SK-N-SH (cell line): ENCODE data around the gene ALAS1. TPM values are rescaled to one million over a fixed set of nuclear protein-coding genes. Genes with fewer than 3 reads are reported as not detected.

Experiments used
- CTCF ChIA-PET: fragments of 300-600, 350-600 bp; formaldehyde crosslinking; extraction: SDS; loops from one replicate; lab custom pipeline; 2021; lab: Yijun Ruan, JAX
- POLR2A ChIA-PET: fragments of 350-600 bp; sonication (Branson Sonifier 250); formaldehyde crosslinking; extraction: SDS; loops from one replicate; lab custom pipeline; 2020; ENCODE audit warnings: antibody characterized with exemption, inconsistent platforms; lab: Yijun Ruan, JAX
- DNase-seq: peaks from one replicate; pipeline ENCODE4 v3.0.0; 2012
- H2AFZ ChIP-seq: fragments of 200-600 bp; sonication (generic); 2 replicates; pipeline ENCODE4 v1.8.1; 2016; ENCODE audit warnings: antibody characterized with exemption, mild to moderate bottlenecking, low read depth
- H3F3A ChIP-seq: fragments of 200-600 bp; sonication (generic); replicated peaks from 2 replicates; pipeline ENCODE3; 2016; ENCODE audit warnings: antibody characterized with exemption, mild to moderate bottlenecking; ENCODE audit not compliant: insufficient read depth
- H3K27ac ChIP-seq, 2 experiments: fragments of 200-500 bp in 1 of 2; fragments of 200-600 bp in 1 of 2; sonication (Bioruptor generic) in 1 of 2; sonication (generic), shearing (Covaris generic) in 1 of 2; 2 replicates each; pipeline versions ENCODE4 v1.5.1 to v1.6.1; 2014 to 2016; ENCODE audit warnings: low read depth in 2 of 2, inconsistent platforms in 1 of 2, low read length in 1 of 2, mild to moderate bottlenecking in 1 of 2, mixed read lengths in 1 of 2
- H3K27me3 ChIP-seq: fragments of 200-600 bp; sonication (generic), shearing (Covaris generic); 2 replicates; pipeline ENCODE4 v1.6.1; 2016; ENCODE audit warnings: mixed run types; ENCODE audit not compliant: insufficient read depth
- H3K36me3 ChIP-seq, 2 experiments: fragments of 200-500 bp in 1 of 2; fragments of 200-600 bp in 1 of 2; sonication (Bioruptor generic) in 1 of 2; sonication (generic) in 1 of 2; replicated peaks in 1 of 2; 2 replicates each; pipeline versions ENCODE3 to v1.5.1; 2014 to 2016; ENCODE audit warnings: low read length in 1 of 2, mild to moderate bottlenecking in 1 of 2; ENCODE audit not compliant: insufficient read depth in 2 of 2, control insufficient read depth in 1 of 2
- H3K4me1 ChIP-seq, 2 experiments: fragments of 200-500 bp in 1 of 2; fragments of 200-600 bp in 1 of 2; sonication (Bioruptor generic) in 1 of 2; sonication (generic), shearing (Covaris generic) in 1 of 2; 2 replicates each; pipeline versions ENCODE4 v1.5.1 to v1.6.1; 2014 to 2016; ENCODE audit warnings: low read depth in 1 of 2, low read length in 1 of 2, mixed run types in 1 of 2; ENCODE audit not compliant: insufficient read depth in 2 of 2, control insufficient read depth in 1 of 2
- H3K4me2 ChIP-seq: fragments of 200-600 bp; sonication (generic), shearing (Covaris generic); 2 replicates; pipeline ENCODE4 v1.6.1; 2017; ENCODE audit warnings: mixed run types
- H3K4me3 ChIP-seq, 2 experiments: fragments of 200-500 bp in 1 of 2; fragments of 200-600 bp in 1 of 2; sonication (Bioruptor generic) in 1 of 2; sonication (generic), shearing (Covaris generic) in 1 of 2; 2 replicates each; pipeline versions ENCODE4 v1.5.1 to v1.8.1; 2014 to 2016; ENCODE audit warnings: low read depth in 2 of 2, inconsistent platforms in 1 of 2, low read length in 1 of 2, mild to moderate bottlenecking in 1 of 2, mixed read lengths in 1 of 2, moderate library complexity in 1 of 2
- H3K79me2 ChIP-seq: fragments of 200-600 bp; sonication (generic); 2 replicates; pipeline ENCODE4 v1.8.1; 2017; ENCODE audit warnings: mild to moderate bottlenecking; ENCODE audit not compliant: insufficient read depth
- H3K9ac ChIP-seq: fragments of 200-600 bp; sonication (generic); 2 replicates; pipeline ENCODE4 v1.6.1; 2017; ENCODE audit warnings: mixed run types
- H3K9me2 ChIP-seq: fragments of 200-600 bp; sonication (generic); 2 replicates; pipeline ENCODE4 v1.6.1; 2017; ENCODE audit warnings: mixed run types
- H3K9me3 ChIP-seq: fragments of 200-600 bp; sonication (generic); 2 replicates; pipeline ENCODE4 v1.6.1; 2017; ENCODE audit warnings: mixed run types, mild to moderate bottlenecking, moderate library complexity
- H4K20me1 ChIP-seq: fragments of 200-600 bp; sonication (generic); 2 replicates; pipeline ENCODE4 v1.6.1; 2017; ENCODE audit warnings: mild to moderate bottlenecking, mixed run types; ENCODE audit not compliant: insufficient read depth
- FOXJ3 ChIP-seq: sonication (generic); formaldehyde crosslinking; IDR thresholded peaks from 2 replicates; pipeline ENCODE4 v1.5.1; 2020; ENCODE audit warnings: mild to moderate bottlenecking, missing genetic modification reagents
- GATA2 ChIP-seq: sonication (generic); formaldehyde crosslinking; IDR thresholded peaks from 2 replicates; pipeline ENCODE4 v1.5.0; 2020; ENCODE audit warnings: mild to moderate bottlenecking, missing genetic modification reagents
- IRF3 ChIP-seq: fragments of 150-350 bp; IDR thresholded peaks from 2 replicates; pipeline ENCODE4 v1.6.1; 2016; ENCODE audit warnings: mild to moderate bottlenecking, low read depth, low read length
- JUND ChIP-seq: IDR thresholded peaks from 2 replicates; pipeline ENCODE4 v1.4.0; 2012
- NFIC ChIP-seq: IDR thresholded peaks from 2 replicates; pipeline ENCODE4 v1.4.0; 2012; ENCODE audit warnings: borderline replicate concordance
- TEAD4 ChIP-seq: IDR thresholded peaks from 2 replicates; pipeline ENCODE4 v1.4.0; 2012; ENCODE audit warnings: mild to moderate bottlenecking, borderline replicate concordance; ENCODE audit not compliant: insufficient read depth
- USF1 ChIP-seq: IDR thresholded peaks from 2 replicates; pipeline ENCODE4 v1.4.0; 2012; ENCODE audit warnings: low read depth, borderline replicate concordance
- WGBS: methylation state at CpG from one replicate; pipeline ENCODE4 v1.1.6; 2017; ENCODE audit warnings: low lambda C conversion rate; 5-methylcytosine and 5-hydroxymethylcytosine counted together
- polyA plus RNA-seq, 3 experiments: library from polyadenylated mRNA; depleted of rRNA; stranded (reverse); fragments of >200 nt; gene quantifications; 2 replicates each; pipeline ENCODE4 v1.2.3, GENCODE V29; 2012

Gene ALAS1
- polyA plus RNA-seq, 1 of the 3 experiments (the other 2 are of a cell fraction) = 47.9 TPM

DNA sequence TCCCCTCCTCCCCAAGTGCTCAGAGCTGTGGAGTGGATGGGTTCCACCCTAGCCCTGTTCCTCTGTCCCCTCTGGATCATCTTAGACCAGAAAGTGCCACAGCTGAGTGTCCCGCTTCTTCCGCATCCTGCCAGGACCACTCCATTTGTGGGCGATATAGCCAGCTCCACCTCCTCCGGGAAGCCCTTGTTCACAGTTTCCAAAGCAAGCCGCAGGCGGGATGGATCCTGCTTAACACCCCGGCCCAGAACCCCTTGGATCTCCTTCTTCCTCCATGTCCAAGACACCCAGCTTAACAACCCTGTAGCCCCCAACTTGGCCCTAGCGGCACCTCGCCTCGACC lies 490 bp upstream of the ALAS1 start:
- no peaks in the 10 kb centered on the region for H3K9me2 ChIP-seq
- peak overlapping the region; percentile 95 for H2AFZ ChIP-seq
- H3K79me2 ChIP-seq = peaks cover 33% of the 10 kb centered on the region
- CTCF ChIA-PET = interaction anchor here (0.7 to 2.0 kb wide), 7 partner anchors 11 to 193 kb away, joined by 3 to 9 read pairs (median 4); no protein-coding TSS in a partner anchor
- H3K4me2 ChIP-seq = peak overlapping the region; percentile 97
- no peak for DNase-seq
- H3K9ac ChIP-seq = peak overlapping the region; percentile 81; the same call in 1 of the 2 replicates
- peaks cover 5% of the 10 kb centered on the region for H3F3A ChIP-seq
- no peaks in the 10 kb centered on the region for H3K9me3 ChIP-seq
- H3K4me3 ChIP-seq = peak overlapping the region; percentile 87 to 98
- peaks cover 16 to 21% of the 10 kb centered on the region in 2 experiments for H3K36me3 ChIP-seq
- no peaks in the 10 kb centered on the region for H3K27me3 ChIP-seq
- TF ChIP-seq GATA2 (CRISPR knock-in tag) = no peak
- no peak for TF ChIP-seq JUND
- TF ChIP-seq USF1 = no peak
- TF ChIP-seq NFIC = no peak
- no peak for TF ChIP-seq TEAD4
- TF ChIP-seq IRF3 = no peak
- WGBS = 80% methylated on average over 10 of the region's 10 CpGs
- H3K27ac ChIP-seq = peak overlapping the region; percentile 57 to 75; a peak in 3 of 4 replicates
- H3K4me1 ChIP-seq = peaks cover 7 to 23% of the 10 kb centered on the region in 2 experiments
- no peaks in the 10 kb centered on the region for H4K20me1 ChIP-seq
- POLR2A ChIA-PET = interaction anchor here (0.7 kb wide), 1 partner anchor 43 kb away, joined by 3 read pairs; the partner anchor contains the start of gene POC1A

DNA sequence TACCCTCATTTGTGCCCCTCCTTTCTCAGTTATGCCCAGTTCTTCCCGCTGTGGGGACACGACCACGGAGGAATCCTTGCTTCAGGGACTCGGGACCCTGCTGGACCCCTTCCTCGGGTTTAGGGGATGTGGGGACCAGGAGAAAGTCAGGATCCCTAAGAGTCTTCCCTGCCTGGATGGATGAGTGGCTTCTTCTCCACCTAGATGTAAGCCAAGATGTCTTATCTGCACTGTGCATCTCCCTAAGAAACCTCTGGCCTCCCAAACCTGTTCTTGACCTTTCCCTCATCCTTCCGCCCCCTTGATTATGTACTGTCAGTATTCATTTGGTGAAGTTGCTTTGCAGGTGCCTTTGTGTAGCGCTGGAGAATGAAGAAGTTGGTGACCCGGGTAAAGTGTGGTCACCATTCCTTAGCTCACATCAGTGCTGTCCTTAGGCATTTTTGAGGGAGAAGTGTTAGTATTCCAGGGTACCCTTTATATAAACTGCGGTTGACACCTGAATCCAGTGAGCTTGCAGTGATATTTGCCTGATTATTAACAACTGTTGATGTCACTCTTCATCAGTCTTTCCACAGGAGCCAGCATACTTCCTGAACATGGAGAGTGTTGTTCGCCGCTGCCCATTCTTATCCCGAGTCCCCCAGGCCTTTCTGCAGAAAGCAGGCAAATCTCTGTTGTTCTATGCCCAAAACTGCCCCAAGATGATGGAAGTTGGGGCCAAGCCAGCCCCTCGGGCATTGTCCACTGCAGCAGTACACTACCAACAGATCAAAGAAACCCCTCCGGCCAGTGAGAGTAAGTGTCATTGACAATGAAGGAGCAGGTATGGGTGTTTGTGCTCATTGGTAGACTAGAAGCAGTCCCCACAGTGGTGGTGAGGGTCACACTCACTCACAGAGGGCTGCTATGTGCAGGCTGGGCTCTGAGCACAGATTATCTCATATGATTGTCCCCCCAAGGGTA lies 966 bp downstream of the ALAS1 start:
- ChIA-PET POLR2A (no interaction called here), CTCF (interaction anchor here (1.0 kb wide), 1 partner anchor 16 kb away, joined by 3 read pairs; no protein-coding TSS in a partner anchor)
- peaks cover 30 to 36% of the 10 kb centered on the region in 2 experiments for H3K36me3 ChIP-seq

More for the DNA sequence above, 966 bp downstream of the ALAS1 start:
- H3K27me3 ChIP-seq = no peaks in the 10 kb centered on the region
- H3K4me2 ChIP-seq = peak overlapping the region; percentile 97
- WGBS = 53% methylated on average over 14 of the region's 14 CpGs
- no peaks in the 10 kb centered on the region for H3K9me2 ChIP-seq
- peak overlapping the region; percentile 87 to 98 for H3K4me3 ChIP-seq
- H3K9ac ChIP-seq = peak overlapping the region; percentile 81
- peaks cover 33% of the 10 kb centered on the region for H3K79me2 ChIP-seq
- peak overlapping the region; percentile 95; the same call in 1 of the 2 replicates for H2AFZ ChIP-seq
- H3K9me3 ChIP-seq = no peaks in the 10 kb centered on the region
- H4K20me1 ChIP-seq = no peaks in the 10 kb centered on the region
- peaks cover 7 to 18% of the 10 kb centered on the region in 2 experiments; a peak in 3 of 4 replicates for H3K4me1 ChIP-seq
- DNase-seq = no peak
- 0 out of 2 replicates have a peak, but pooled peaks have one; percentile 15 for TF ChIP-seq GATA2 (CRISPR knock-in tag)
- TF ChIP-seq FOXJ3 (CRISPR knock-in tag) = no peak
- peak overlapping the region in 1 of 2 experiments; percentile 72; a peak in 1 of 4 replicates for H3K27ac ChIP-seq
- H3F3A ChIP-seq = peaks cover 5% of the 10 kb centered on the region
